HCT116 (cell line): Measurements from ENCODE around the gene OR2B6. TPM values are rescaled to one million over a fixed set of nuclear protein-coding genes. Genes with fewer than 3 reads are reported as not detected.
"Not testable (repeated sequence)": the region's sequence is repeated elsewhere in the genome, so short reads cannot be mapped to it uniquely, and the experiment has no call there.

Experiments used
- ATAC-seq: fragments of 200-7000 bp; cut with Tn5 transposase; 2 replicates; pipeline ENCODE4 v1.9.1; 2020; ENCODE audit warnings: mild to moderate bottlenecking, moderate library complexity
- BruUV-seq: library from RNA; stranded (reverse); fragments of 400-500 nt; replicated peaks from 2 replicates; lab custom pipeline; 2021; lab: Mats Ljungman, UMichigan
- CTCF ChIA-PET: fragments of 300-600 bp; sonication (Branson Sonifier 250); formaldehyde crosslinking; loops from one replicate; lab custom pipeline; 2021; ENCODE audit warnings: antibody characterized with exemption; lab: Charles Lee
- POLR2A ChIA-PET: fragments of 300-600, 350-600 bp; sonication (Branson Sonifier 250); formaldehyde crosslinking; loops from one replicate; lab custom pipeline; 2021; ENCODE audit warnings: antibody characterized with exemption; lab: Charles Lee
- RAD21 ChIA-PET, 2 experiments: fragments of 300-600 bp; sonication (Branson Sonifier 250); formaldehyde crosslinking; loops; one replicate each; lab custom pipeline; 2023; ENCODE audit warnings: low total read pairs in 2 of 2; ENCODE audit not compliant: uncharacterized antibody in 2 of 2, unreplicated experiment in 2 of 2, low non-redundant PET in 1 of 2; lab: Charles Lee
- DNase-seq: peaks from one replicate; pipeline ENCODE4 v3.0.0-alpha.2; 2010; ENCODE audit warnings: low read depth, low spot score
- H2AFZ ChIP-seq: fragments of 200-600 bp; shearing (Covaris generic), sonication (generic); 2 replicates; pipeline ENCODE4 v1.6.1; 2017; ENCODE audit warnings: low read depth, mixed run types, mixed read lengths, antibody characterized with exemption, low read length; ENCODE audit not compliant: poor library complexity, severe bottlenecking
- H3K27ac ChIP-seq: 2 replicates; pipeline ENCODE4 v1.5.1; 2012; ENCODE audit warnings: low read depth, low read length
- H3K27me3 ChIP-seq: fragments of 200-600 bp; sonication (generic); 2 replicates; pipeline ENCODE4 v1.6.1; 2016; ENCODE audit warnings: mixed run types, low read length, mixed read lengths; ENCODE audit not compliant: insufficient read depth
- H3K36me3 ChIP-seq, 2 experiments: fragments of 200-500 bp in 1 of 2; fragments of 200-600 bp in 1 of 2; sonication (Bioruptor generic) in 1 of 2; sonication (generic) in 1 of 2; 2 replicates each; pipeline versions ENCODE4 v1.5.1 to v1.6.1; 2014 to 2016; ENCODE audit warnings: low read length in 2 of 2, inconsistent platforms in 1 of 2, mixed read lengths in 1 of 2, mixed run types in 1 of 2; ENCODE audit not compliant: insufficient read depth in 2 of 2, control insufficient read depth in 1 of 2
- H3K4me1 ChIP-seq, 2 experiments: fragments of 200-600 bp in 1 of 2; sonication (generic) in 1 of 2; 2 replicates each; pipeline versions ENCODE4 v1.5.1 to v1.6.1; 2012 to 2017; ENCODE audit warnings: low read length in 2 of 2, inconsistent platforms in 1 of 2, mild to moderate bottlenecking in 1 of 2, mixed read lengths in 1 of 2, mixed run types in 1 of 2, moderate library complexity in 1 of 2; ENCODE audit not compliant: insufficient read depth in 2 of 2, control insufficient read depth in 1 of 2
- H3K4me2 ChIP-seq: fragments of 200-600 bp; sonication (generic); 2 replicates; pipeline ENCODE4 v1.6.1; 2017; ENCODE audit warnings: mixed run types, low read length, mixed read lengths
- H3K4me3 ChIP-seq, 2 experiments: fragments of 200-600 bp in 1 of 2; sonication (generic) in 1 of 2; replicated peaks in 1 of 2; 2 replicates each; pipeline ENCODE4 v1.5.1; 2011 to 2016; ENCODE audit warnings: low read length in 2 of 2, control low read depth in 1 of 2, low read depth in 1 of 2, mild to moderate bottlenecking in 1 of 2, mixed read lengths in 1 of 2, mixed run types in 1 of 2
- H3K79me2 ChIP-seq: fragments of 200-600 bp; sonication (generic); 2 replicates; pipeline ENCODE4 v1.6.1; 2017; ENCODE audit warnings: mild to moderate bottlenecking, mixed run types, low read length, moderate library complexity, mixed read lengths; ENCODE audit not compliant: insufficient read depth
- H3K9ac ChIP-seq: fragments of 200-600 bp; sonication (generic); 2 replicates; pipeline ENCODE4 v1.6.1; 2016; ENCODE audit warnings: low read length, mixed read lengths
- H3K9me2 ChIP-seq: fragments of 200-600 bp; sonication (generic), shearing (Covaris generic); 2 replicates; pipeline ENCODE4 v1.6.1; 2017; ENCODE audit warnings: mixed run types, mild to moderate bottlenecking, moderate library complexity; ENCODE audit not compliant: insufficient read depth
- H3K9me3 ChIP-seq, 2 experiments: fragments of 200-500 bp in 1 of 2; fragments of 200-600 bp in 1 of 2; sonication (Bioruptor generic) in 1 of 2; sonication (generic) in 1 of 2; 2 replicates each; pipeline ENCODE4 v1.6.1; 2014 to 2017; ENCODE audit warnings: low read length in 2 of 2, mixed read lengths in 2 of 2, inconsistent platforms in 1 of 2, low read depth in 1 of 2, mild to moderate bottlenecking in 1 of 2, mixed run types in 1 of 2, moderate library complexity in 1 of 2; ENCODE audit not compliant: control insufficient read depth in 1 of 2, insufficient read depth in 1 of 2
- H4K20me1 ChIP-seq: fragments of 200-600 bp; sonication (generic), shearing (Covaris generic); 2 replicates; pipeline ENCODE4 v1.6.1; 2017; ENCODE audit warnings: mixed run types, mild to moderate bottlenecking, moderate library complexity; ENCODE audit not compliant: insufficient read depth
- CEBPB ChIP-seq: IDR thresholded peaks from 2 replicates; pipeline ENCODE4 v1.6.1; 2012; ENCODE audit warnings: low read depth
- ELF1 ChIP-seq: IDR thresholded peaks from 2 replicates; pipeline ENCODE4 v1.6.1; 2012; ENCODE audit warnings: low read depth, borderline replicate concordance
- EZH2 ChIP-seq: fragments of 200-600 bp; sonication (generic); IDR thresholded peaks from 2 replicates; pipeline ENCODE4 v1.6.1; 2017; ENCODE audit warnings: antibody characterized with exemption, mixed run types
- EZH2phosphoT487 ChIP-seq: fragments of 200-600 bp; IDR thresholded peaks from 2 replicates; pipeline ENCODE4 v1.6.1; 2018; ENCODE audit warnings: antibody characterized with exemption, borderline replicate concordance
- FOSL1 ChIP-seq: IDR thresholded peaks from 2 replicates; pipeline ENCODE4 v1.6.1; 2012; ENCODE audit warnings: low read depth
- JUND ChIP-seq: IDR thresholded peaks from 2 replicates; pipeline ENCODE4 v1.6.1; 2012
- RAD21 ChIP-seq: IDR thresholded peaks from 2 replicates; pipeline ENCODE4 v1.6.1; 2012; ENCODE audit warnings: low read depth, mild to moderate bottlenecking
- SRF ChIP-seq: IDR thresholded peaks from 2 replicates; pipeline ENCODE4 v1.6.1; 2012; ENCODE audit warnings: low read depth
- YY1 ChIP-seq: IDR thresholded peaks from 2 replicates; pipeline ENCODE4 v1.6.1; 2011; ENCODE audit warnings: low read length, low read depth, moderate library complexity, mild to moderate bottlenecking; ENCODE audit not compliant: insufficient replicate concordance; ENCODE audit errors: extremely low read depth
- ZFX ChIP-seq: fragments of 450-650 bp; IDR thresholded peaks from 2 replicates; pipeline ENCODE4 v1.6.1; 2017
- ZNF274 ChIP-seq: fragments of 200-500 bp; sonication (Bioruptor generic); IDR thresholded peaks from 2 replicates; pipeline ENCODE4 v1.6.1; 2014; ENCODE audit warnings: mild to moderate bottlenecking, low read depth, low read length, inconsistent platforms
- intact Hi-C: fragments of 100-400 bp; cut with micrococcal nuclease; formaldehyde crosslinking; loops from 2 replicates; pipeline ENCODE4 v1.10.0; 2022
- total RNA-seq: library from RNA; stranded (reverse); gene quantifications from one replicate; pipeline ENCODE4 v1.2.1, GENCODE V29; 2021; ENCODE audit not compliant: unreplicated experiment
- TF ChIP-seq, protein P1 (sequence below): IDR thresholded peaks from 2 replicates; pipeline ENCODE4 v1.6.1; 2012; ENCODE audit warnings: low read depth
- TF ChIP-seq, protein P2 (sequence below): IDR thresholded peaks from 2 replicates; pipeline ENCODE4 v1.6.1; 2012
- TF ChIP-seq, protein P3 (sequence below): IDR thresholded peaks from 2 replicates; pipeline ENCODE4 v1.6.1; 2012

The OR2B6 gene
- total RNA-seq, 1 experiment from 2014 or later: 0.25 TPM

- no peaks in the 10 kb centered on the region for H3K36me3 ChIP-seq
- no peak overlapping the region for H3K9ac ChIP-seq
- intact Hi-C loops: no loop called here
- no peak for TF ChIP-seq SRF
- TF ChIP-seq, protein P1, sequence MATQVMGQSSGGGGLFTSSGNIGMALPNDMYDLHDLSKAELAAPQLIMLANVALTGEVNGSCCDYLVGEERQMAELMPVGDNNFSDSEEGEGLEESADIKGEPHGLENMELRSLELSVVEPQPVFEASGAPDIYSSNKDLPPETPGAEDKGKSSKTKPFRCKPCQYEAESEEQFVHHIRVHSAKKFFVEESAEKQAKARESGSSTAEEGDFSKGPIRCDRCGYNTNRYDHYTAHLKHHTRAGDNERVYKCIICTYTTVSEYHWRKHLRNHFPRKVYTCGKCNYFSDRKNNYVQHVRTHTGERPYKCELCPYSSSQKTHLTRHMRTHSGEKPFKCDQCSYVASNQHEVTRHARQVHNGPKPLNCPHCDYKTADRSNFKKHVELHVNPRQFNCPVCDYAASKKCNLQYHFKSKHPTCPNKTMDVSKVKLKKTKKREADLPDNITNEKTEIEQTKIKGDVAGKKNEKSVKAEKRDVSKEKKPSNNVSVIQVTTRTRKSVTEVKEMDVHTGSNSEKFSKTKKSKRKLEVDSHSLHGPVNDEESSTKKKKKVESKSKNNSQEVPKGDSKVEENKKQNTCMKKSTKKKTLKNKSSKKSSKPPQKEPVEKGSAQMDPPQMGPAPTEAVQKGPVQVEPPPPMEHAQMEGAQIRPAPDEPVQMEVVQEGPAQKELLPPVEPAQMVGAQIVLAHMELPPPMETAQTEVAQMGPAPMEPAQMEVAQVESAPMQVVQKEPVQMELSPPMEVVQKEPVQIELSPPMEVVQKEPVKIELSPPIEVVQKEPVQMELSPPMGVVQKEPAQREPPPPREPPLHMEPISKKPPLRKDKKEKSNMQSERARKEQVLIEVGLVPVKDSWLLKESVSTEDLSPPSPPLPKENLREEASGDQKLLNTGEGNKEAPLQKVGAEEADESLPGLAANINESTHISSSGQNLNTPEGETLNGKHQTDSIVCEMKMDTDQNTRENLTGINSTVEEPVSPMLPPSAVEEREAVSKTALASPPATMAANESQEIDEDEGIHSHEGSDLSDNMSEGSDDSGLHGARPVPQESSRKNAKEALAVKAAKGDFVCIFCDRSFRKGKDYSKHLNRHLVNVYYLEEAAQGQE: no peak
- TF ChIP-seq YY1: no peak
- no peak for TF ChIP-seq EZH2
- no peak for TF ChIP-seq ZNF274
- TF ChIP-seq ELF1: no peak
- TF ChIP-seq EZH2phosphoT487: no peak
- TF ChIP-seq ZFX: no peak
- TF ChIP-seq, protein P2, sequence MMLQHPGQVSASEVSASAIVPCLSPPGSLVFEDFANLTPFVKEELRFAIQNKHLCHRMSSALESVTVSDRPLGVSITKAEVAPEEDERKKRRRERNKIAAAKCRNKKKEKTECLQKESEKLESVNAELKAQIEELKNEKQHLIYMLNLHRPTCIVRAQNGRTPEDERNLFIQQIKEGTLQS: no peak
- no peak for TF ChIP-seq RAD21
- TF ChIP-seq FOSL1: no peak
- TF ChIP-seq, protein P3, sequence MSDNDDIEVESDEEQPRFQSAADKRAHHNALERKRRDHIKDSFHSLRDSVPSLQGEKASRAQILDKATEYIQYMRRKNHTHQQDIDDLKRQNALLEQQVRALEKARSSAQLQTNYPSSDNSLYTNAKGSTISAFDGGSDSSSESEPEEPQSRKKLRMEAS: no peak
- no peak for TF ChIP-seq CEBPB
- TF ChIP-seq JUND: no peak
- TF ChIP-seq, all 23 proteins: peak for 0
- H3K4me1 ChIP-seq: no peaks in the 10 kb centered on the region
- H3K4me3 ChIP-seq: no peak overlapping the region
- H3K27ac ChIP-seq: no peak overlapping the region
- H3K4me2 ChIP-seq: no peak overlapping the region
- ChIA-PET CTCF (no interaction called here), POLR2A (no interaction called here), RAD21 (no interaction called here)
- no TSS peak for BruUV-seq
- no peak for DNase-seq
- no peak overlapping the region for H2AFZ ChIP-seq
- H4K20me1 ChIP-seq: no peaks in the 10 kb centered on the region
- ATAC-seq: no peak
- H3K9me3 ChIP-seq: no peaks in the 10 kb centered on the region
- H3K9me2 ChIP-seq: no peaks in the 10 kb centered on the region
- no peaks in the 10 kb centered on the region for H3K27me3 ChIP-seq
- no peaks in the 10 kb centered on the region for H3K79me2 ChIP-seq
Measured at GRCh38 chr6:27924179-27924578, 32.9 kb upstream of the OR2B6 start.

- H4K20me1 ChIP-seq, H2AFZ ChIP-seq, H3K4me2 ChIP-seq, H3K9me2 ChIP-seq, ATAC-seq, POLR2A ChIA-PET, DNase-seq, CTCF ChIA-PET, H3K4me3 ChIP-seq, H3K9ac ChIP-seq, H3K27ac ChIP-seq, H3K27me3 ChIP-seq, BruUV-seq, H3K79me2 ChIP-seq, intact Hi-C loops, H3K36me3 ChIP-seq, H3K9me3 ChIP-seq, H3K4me1 ChIP-seq, RAD21 ChIA-PET: not testable (repeated sequence)
Measured at GRCh38 chr6:27928041-27928440, 29.0 kb upstream of the OR2B6 start.
